ENCODE data around the gene EIF2B4. TPM values are rescaled to one million over a fixed set of nuclear protein-coding genes. Genes with fewer than 3 reads are reported as not detected.
A peak's percentile ranks its signal among the peaks of the same experiment; 100 is the strongest.

Gene EIF2B4
- polyA plus RNA-seq, 2 of the 4 experiments (the other 2 are of a cell fraction), result 62.8 to 73.5 TPM

- TF ChIP-seq HMGXB4 (CRISPR knock-in tag; IDR thresholded peaks at IDR 0.05; ENCODE audit: borderline replicate concordance) (no peak), JUN (IDR thresholded peaks at IDR 0.05) (peak in 1 of 2 experiments; percentile 24; a peak in 2 of 5 replicates)
- H3K27ac ChIP-seq, result no peak overlapping the region
- H3K4me2 ChIP-seq, result no peak overlapping the region
- no peaks in the 10 kb centered on the region for H3K9me3 ChIP-seq
- CTCF ChIA-PET, result interaction anchor here (1.2 to 1.8 kb wide), 3 partner anchors 23 to 55 kb away, joined by 3 to 5 read pairs (median 3); partner anchors contain the start of gene NRBP1
- 92% methylated on average over 17 of the region's 20 CpGs for WGBS (ENCODE audit: missing lambda C conversion rate)
- no peak for FAIRE-seq
- no peak for DNase-seq (ENCODE audit: low read depth in 1 of 2, low spot score in 1 of 2)
- H3K4me1 ChIP-seq, result peaks cover 31% of the 10 kb centered on the region
- no peak overlapping the region for H3K4me3 ChIP-seq
- no peak for ATAC-seq
- POLR2A ChIA-PET, result no interaction called here
Measured at GRCh38 chr2:27375513-27376099, 5.5 kb upstream of the EIF2B4 start.

- 89% methylated on average over 5 of the region's 5 CpGs for WGBS (ENCODE audit: missing lambda C conversion rate)
- DNase-seq (ENCODE audit: low read depth in 1 of 2, low spot score in 1 of 2), result no peak
- TF ChIP-seq HOXB5 (CRISPR knock-in tag; IDR thresholded peaks at IDR 0.05) (no peak), KDM1A (IDR thresholded peaks at IDR 0.05; ENCODE audit: low read depth) (no peak), CHD2 (IDR thresholded peaks at IDR 0.05; ENCODE audit: low read length, partially characterized antibody) (no peak), HDAC2 (IDR thresholded peaks at IDR 0.05) (no peak), RNF2 (IDR thresholded peaks at IDR 0.05; ENCODE audit: borderline replicate concordance, low read depth) (no peak), RCOR1 (IDR thresholded peaks at IDR 0.05; ENCODE audit: low read depth, low read length) (no peak), BCL3 (IDR thresholded peaks at IDR 0.05) (no peak), CBX8 (IDR thresholded peaks at IDR 0.05) (no peak), CEBPB (IDR thresholded peaks at IDR 0.05) (no peak)
- H3K9me3 ChIP-seq, result no peaks in the 10 kb centered on the region
- ChIA-PET CTCF (interaction anchor here (1.4 to 1.7 kb wide), 3 partner anchors 11 to 70 kb away, joined by 3 to 5 read pairs (median 3); partner anchors contain the start of gene NRBP1), POLR2A (interaction anchor here (0.6 kb wide), 1 partner anchor 11 kb away, joined by 3 read pairs; no protein-coding TSS in a partner anchor)
- H3K27ac ChIP-seq, result no peak overlapping the region
- FAIRE-seq, result no peak
- no peak overlapping the region for H3K4me2 ChIP-seq
- no peak for ATAC-seq
- no peak overlapping the region for H3K4me3 ChIP-seq
- H3K4me1 ChIP-seq, result peaks cover 28% of the 10 kb centered on the region
Measured at GRCh38 chr2:27373567-27373966, 3.4 kb upstream of the EIF2B4 start.

- no peak for ATAC-seq
- H3K4me3 ChIP-seq, result no peak overlapping the region
- CTCF ChIA-PET, result interaction anchor here (1.6 to 3.9 kb wide), 5 partner anchors 8 to 108 kb away, joined by 3 to 28 read pairs (median 5); partner anchors contain the start of genes MPV17 and ZNF513
- peak overlapping the region; percentile 93; the same call in 2 of the 3 replicates for H3K4me2 ChIP-seq
- POLR2A ChIA-PET, result no interaction called here
- H3K9me3 ChIP-seq, result no peaks in the 10 kb centered on the region
- TF ChIP-seq CHD2 (IDR thresholded peaks at IDR 0.05; ENCODE audit: low read length, partially characterized antibody) (no peak), BHLHE40 (IDR thresholded peaks at IDR 0.05; ENCODE audit: low read depth, low read length) (no peak), MYC (IDR thresholded peaks at IDR 0.05; ENCODE audit: borderline replicate concordance, low read length) (no peak)
- peaks cover 24% of the 10 kb centered on the region for H3K4me1 ChIP-seq
- H3K27ac ChIP-seq, result no peak overlapping the region
- 94% methylated on average over 6 of the region's 6 CpGs for WGBS (ENCODE audit: missing lambda C conversion rate)
- no peak for FAIRE-seq
- DNase-seq (ENCODE audit: low read depth in 1 of 2, low spot score in 1 of 2), result no peak
Measured at GRCh38 chr2:27372937-27373336, 2.8 kb upstream of the EIF2B4 start.

- ATAC-seq (peak; percentile 64 to 65), FAIRE-seq (no peak), DNase-seq (ENCODE audit: low read depth in 1 of 2, low spot score in 1 of 2) (peak; percentile 29 to 57)
- ChIA-PET CTCF (interaction anchor here (0.9 to 3.9 kb wide), 9 partner anchors 10 to 106 kb away, joined by 3 to 28 read pairs (median 6); partner anchors contain the start of genes GTF3C2, MPV17 and ZNF513), POLR2A (interaction anchor here (0.5 to 5.0 kb wide), 3 partner anchors 9 to 38 kb away, joined by 3 to 26 read pairs (median 4); partner anchors contain the start of genes GTF3C2 and ZNF513)
- Histone ChIP-seq H3K27ac (peak overlapping the region; percentile 88 to 95), H3K4me2 (peak overlapping the region; percentile 93), H3K4me1 (peaks cover 24% of the 10 kb centered on the region), H3K4me3 (peak overlapping the region; percentile 79), H3K9me3 (no peaks in the 10 kb centered on the region)
- 3% methylated on average over 23 of the region's 46 CpGs for WGBS (ENCODE audit: missing lambda C conversion rate)
- TF ChIP-seq MAFK (IDR thresholded peaks at IDR 0.05; ENCODE audit: partially characterized antibody) (no peak), HES2 (IDR thresholded peaks at IDR 0.05) (no peak), KDM5A (IDR thresholded peaks at IDR 0.05) (peak; percentile 45; the same call in 1 of the 2 replicates), NPAS2 (CRISPR knock-in tag; IDR thresholded peaks at IDR 0.05; ENCODE audit: borderline replicate concordance) (no peak; the same call in 1 of the 2 replicates), HDAC2 (IDR thresholded peaks at IDR 0.05) (no peak), FOXS1 (CRISPR knock-in tag; IDR thresholded peaks at IDR 0.05) (no peak), MYC (IDR thresholded peaks at IDR 0.05; ENCODE audit: borderline replicate concordance, low read length) (peak; percentile 65; the same call in 1 of the 2 replicates), CEBPB (IDR thresholded peaks at IDR 0.05) (no peak), TFCP2L1 (CRISPR knock-in tag; IDR thresholded peaks at IDR 0.05) (no peak), CHD2 (IDR thresholded peaks at IDR 0.05; ENCODE audit: low read length, partially characterized antibody) (no peak), NFE2L2 (conservative IDR thresholded peaks at IDR 0.05; ENCODE audit: low read length) (no peak), ZSCAN20 (CRISPR knock-in tag; IDR thresholded peaks at IDR 0.05) (no peak), CBX2 (IDR thresholded peaks at IDR 0.05; ENCODE audit: borderline replicate concordance, low read depth) (no peak), HOXA7 (CRISPR knock-in tag; IDR thresholded peaks at IDR 0.05) (no peak), JUNB (IDR thresholded peaks at IDR 0.05) (no peak), PHF8 (IDR thresholded peaks at IDR 0.05; ENCODE audit: borderline replicate concordance, low read depth) (peak; percentile 98), EP300 (IDR thresholded peaks at IDR 0.05) (no peak)
Measured at GRCh38 chr2:27370816-27371620, 880 bp upstream of the EIF2B4 start.

Measured in A549 (cell line).